ENCODE results near the gene PHAF1.
A peak's percentile ranks its signal among the peaks of the same experiment; 100 is the strongest.

The PHAF1 gene

GRCh38 chr16:67164599-67165061 lies 54.9 kb downstream of the PHAF1 start, which contains the start of gene HSF4:
Gene HSF4, plus strand, starts transcription at chr16:67164745. Its CDS starts 67 bp downstream, at chr16:67164812.
- no peak for DNase-seq

GRCh38 chr16:67165121-67166078 lies 55.7 kb downstream of the PHAF1 start:
- no peak for DNase-seq

GRCh38 chr16:67166110-67166547 lies 56.4 kb downstream of the PHAF1 start:
- no peak for DNase-seq

- DNase-seq: no peak
Observed at GRCh38 chr16:67166598-67167168, 56.9 kb downstream of the PHAF1 start.

GRCh38 chr16:67167588-67167987 lies 57.8 kb downstream of the PHAF1 start:
- DNase-seq: no peak

GRCh38 chr16:67169011-67169451 lies 59.3 kb downstream of the PHAF1 start:
- no peak for DNase-seq

GRCh38 chr16:67169642-67170167 lies 60.0 kb downstream of the PHAF1 start:
- no peak for DNase-seq

- peak; percentile 33 for DNase-seq
Observed at GRCh38 chr16:67170168-67170948, 60.6 kb downstream of the PHAF1 start, which contains the start of gene NOL3. Gene NOL3, plus strand, starts transcription at chr16:67170538.

- DNase-seq: no peak
Observed at GRCh38 chr16:67170949-67171649, 61.4 kb downstream of the PHAF1 start.

GRCh38 chr16:67173323-67173722 lies 63.6 kb downstream of the PHAF1 start:
- no peak for DNase-seq

- peak; percentile 56 for DNase-seq
Observed at GRCh38 chr16:67173808-67174705, 64.3 kb downstream of the PHAF1 start.

- no peak for DNase-seq
Observed at GRCh38 chr16:67174706-67175231, 65.0 kb downstream of the PHAF1 start.

GRCh38 chr16:67176662-67177061 lies 66.9 kb downstream of the PHAF1 start:
- no peak for DNase-seq

GRCh38 chr16:67177743-67178699 lies 68.3 kb downstream of the PHAF1 start:
- no peak for DNase-seq

- no peak for DNase-seq
Observed at GRCh38 chr16:67179421-67180080, 69.8 kb downstream of the PHAF1 start.

GRCh38 chr16:67180166-67180565 lies 70.4 kb downstream of the PHAF1 start:
- no peak for DNase-seq

GRCh38 chr16:67181346-67181745 lies 71.6 kb downstream of the PHAF1 start:
- no peak for DNase-seq

GRCh38 chr16:67182288-67182687 lies 72.5 kb downstream of the PHAF1 start:
- no peak for DNase-seq

GRCh38 chr16:67183284-67183626 lies 73.5 kb downstream of the PHAF1 start:
- DNase-seq: no peak

Data from GF-D8 (cell line).